Activated naive CD8-positive, alpha-beta T cell treated with anti-CD3 and anti-CD28 coated beads for 36 hours (primary cell): ENCODE measurements around the gene REG1A. TPM values are rescaled to one million over a fixed set of nuclear protein-coding genes. Genes with fewer than 3 reads are reported as not detected.

Source experiments
- DNase-seq: peaks from one replicate; pipeline ENCODE4 v3.0.0; 2021
- H3K27ac Mint-ChIP-seq: one replicate; pipeline ENCODE4 v1.8.0; 2022; ENCODE audit warnings: mild to moderate bottlenecking, moderate library complexity, mixed read lengths
- H3K27me3 Mint-ChIP-seq: one replicate; pipeline ENCODE4 v1.8.0; 2022; ENCODE audit warnings: mild to moderate bottlenecking, mixed read lengths
- H3K36me3 Mint-ChIP-seq: one replicate; pipeline ENCODE4 v1.8.0; 2021; ENCODE audit warnings: mild to moderate bottlenecking, mixed read lengths
- H3K4me1 Mint-ChIP-seq: one replicate; pipeline ENCODE4 v1.8.0; 2021; ENCODE audit warnings: mixed read lengths
- H3K4me3 Mint-ChIP-seq: one replicate; pipeline ENCODE4 v1.8.0; 2022; ENCODE audit warnings: mild to moderate bottlenecking, moderate library complexity, mixed read lengths
- H3K9me3 Mint-ChIP-seq: one replicate; pipeline ENCODE4 v1.8.0; 2022; ENCODE audit warnings: mixed read lengths
- total RNA-seq, 2 experiments: library from RNA; stranded (reverse); gene quantifications; one replicate each; pipeline ENCODE4 v1.2.3, GENCODE V29; 2021

REG1A gene, protein sequence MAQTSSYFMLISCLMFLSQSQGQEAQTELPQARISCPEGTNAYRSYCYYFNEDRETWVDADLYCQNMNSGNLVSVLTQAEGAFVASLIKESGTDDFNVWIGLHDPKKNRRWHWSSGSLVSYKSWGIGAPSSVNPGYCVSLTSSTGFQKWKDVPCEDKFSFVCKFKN
- not detected for total RNA-seq

DNA sequence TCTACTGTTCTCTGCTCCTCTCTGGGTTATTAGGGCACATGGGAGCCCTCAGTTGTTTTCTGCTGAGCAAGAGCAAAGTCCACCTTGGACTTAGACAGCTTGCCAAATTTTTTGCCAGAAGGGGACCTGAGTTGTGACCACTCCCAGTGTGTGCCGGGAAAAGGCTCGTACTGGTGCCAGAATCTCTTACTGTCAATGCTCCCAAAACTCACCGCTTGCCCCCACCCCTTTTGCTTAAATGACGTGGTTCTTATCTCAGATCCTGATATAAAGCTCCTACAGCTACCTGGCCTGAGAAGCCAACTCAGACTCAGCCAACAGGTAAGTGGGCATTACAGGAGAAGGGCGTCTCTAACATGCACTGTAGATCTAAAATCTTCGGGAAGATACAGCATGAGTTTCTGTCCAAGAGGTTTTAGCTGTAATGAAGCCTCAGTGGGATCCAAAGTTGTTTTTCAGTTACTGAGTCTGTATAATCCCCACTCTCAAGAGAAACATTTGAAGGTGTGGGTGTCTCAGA, at the start of gene REG1A:
Gene REG1A (plus strand): TSS at position 295 of the 520 bp plus-strand sequence. CDS start 374 bp downstream, outside the sequence.
- DNase-seq, result no peak
- no peaks in the 10 kb centered on the region for H3K36me3 Mint-ChIP-seq
- peaks cover 6% of the 10 kb centered on the region for H3K9me3 Mint-ChIP-seq
- H3K4me1 Mint-ChIP-seq, result no peaks in the 10 kb centered on the region
- no peak within 1 kb of the TSS for H3K27ac Mint-ChIP-seq
- no peaks in the 10 kb centered on the region for H3K27me3 Mint-ChIP-seq
- no peak within 1 kb of the TSS for H3K4me3 Mint-ChIP-seq

DNA sequence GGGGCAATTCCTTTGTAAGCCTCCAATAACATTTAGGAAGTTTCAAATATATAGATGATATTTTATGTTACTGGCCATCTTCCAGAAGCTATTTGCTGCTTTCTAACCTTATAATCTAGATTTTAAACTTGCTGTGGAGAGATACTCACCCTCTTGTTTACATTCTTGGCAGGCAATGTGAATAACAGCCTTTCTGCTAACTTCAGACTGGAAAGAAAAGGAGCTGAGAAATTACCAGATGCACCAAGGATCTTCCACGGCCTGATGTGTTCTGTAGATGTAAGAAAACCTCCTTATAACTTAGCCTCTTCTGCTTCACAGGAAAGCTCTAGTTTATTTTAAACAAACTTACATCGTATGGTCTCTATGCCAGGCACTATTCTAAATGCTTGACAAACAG, 49.2 kb upstream of the REG1A start:
- no peak overlapping the region for H3K4me3 Mint-ChIP-seq
- no peaks in the 10 kb centered on the region for H3K27me3 Mint-ChIP-seq
- no peaks in the 10 kb centered on the region for H3K36me3 Mint-ChIP-seq
- DNase-seq, result no peak
- H3K27ac Mint-ChIP-seq, result no peak overlapping the region
- peaks cover 3% of the 10 kb centered on the region for H3K9me3 Mint-ChIP-seq
- H3K4me1 Mint-ChIP-seq, result no peaks in the 10 kb centered on the region

DNA sequence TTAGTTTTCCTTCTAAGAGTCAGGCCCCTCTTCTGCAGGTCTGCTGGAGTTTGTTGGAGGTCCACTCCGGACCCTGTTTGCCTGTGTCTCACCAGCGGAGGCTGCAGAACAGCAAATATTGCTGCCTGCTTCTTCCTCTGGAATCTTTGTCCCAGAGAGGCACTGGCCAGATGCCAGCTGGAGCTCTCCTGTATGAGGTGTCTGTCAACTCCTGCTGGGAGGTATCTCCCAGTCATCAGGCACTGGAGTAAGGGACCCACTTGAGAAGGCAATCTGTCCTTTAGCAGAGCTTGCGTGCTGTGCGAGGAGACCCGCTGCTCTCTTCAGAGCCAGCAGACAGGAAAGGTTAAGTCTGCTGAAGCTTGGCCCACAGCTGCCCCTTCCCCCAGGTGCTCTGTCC, 37.3 kb upstream of the REG1A start:
- Mint-ChIP-seq H3K4me3 (no peak overlapping the region), H3K4me1 (no peaks in the 10 kb centered on the region), H3K27ac (no peak overlapping the region), H3K36me3 (no peaks in the 10 kb centered on the region), H3K27me3 (no peaks in the 10 kb centered on the region), H3K9me3 (peaks cover 14% of the 10 kb centered on the region)
- no peak for DNase-seq

DNA sequence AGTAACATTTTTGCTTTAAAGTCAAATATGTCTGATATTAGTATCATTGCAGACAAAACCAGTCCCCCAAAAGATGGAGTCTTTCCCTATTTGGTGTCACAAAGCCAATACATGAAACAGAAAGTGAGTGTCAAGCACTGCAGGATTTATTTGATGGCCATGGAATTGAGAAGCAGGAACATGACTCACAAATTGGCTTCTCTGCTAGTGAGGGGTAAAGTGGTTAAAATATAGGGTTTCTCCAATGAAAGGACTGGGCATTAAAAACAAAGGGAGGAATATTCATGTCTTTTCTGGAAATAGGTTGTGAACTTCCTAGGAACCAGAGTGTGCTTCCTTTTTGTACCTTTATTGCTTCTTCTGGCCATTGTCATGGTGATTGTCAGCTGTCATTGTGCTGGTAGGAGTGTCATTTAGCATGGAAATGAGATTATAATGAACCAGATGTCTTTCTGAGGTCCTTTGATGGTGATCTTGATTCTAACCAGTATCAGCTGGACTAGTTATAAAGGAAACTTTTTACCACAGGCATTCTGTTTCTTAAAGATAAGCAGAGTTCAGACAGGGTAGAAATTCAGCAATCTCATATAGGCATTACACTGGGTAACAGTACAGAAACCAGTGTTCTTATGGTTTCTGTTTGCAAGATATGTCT, 36.6 kb upstream of the REG1A start:
- H3K36me3 Mint-ChIP-seq, result no peaks in the 10 kb centered on the region
- no peak overlapping the region for H3K4me3 Mint-ChIP-seq
- no peaks in the 10 kb centered on the region for H3K27me3 Mint-ChIP-seq
- no peak overlapping the region for H3K27ac Mint-ChIP-seq
- peaks cover 8% of the 10 kb centered on the region for H3K9me3 Mint-ChIP-seq
- DNase-seq, result no peak
- H3K4me1 Mint-ChIP-seq, result no peaks in the 10 kb centered on the region

DNA sequence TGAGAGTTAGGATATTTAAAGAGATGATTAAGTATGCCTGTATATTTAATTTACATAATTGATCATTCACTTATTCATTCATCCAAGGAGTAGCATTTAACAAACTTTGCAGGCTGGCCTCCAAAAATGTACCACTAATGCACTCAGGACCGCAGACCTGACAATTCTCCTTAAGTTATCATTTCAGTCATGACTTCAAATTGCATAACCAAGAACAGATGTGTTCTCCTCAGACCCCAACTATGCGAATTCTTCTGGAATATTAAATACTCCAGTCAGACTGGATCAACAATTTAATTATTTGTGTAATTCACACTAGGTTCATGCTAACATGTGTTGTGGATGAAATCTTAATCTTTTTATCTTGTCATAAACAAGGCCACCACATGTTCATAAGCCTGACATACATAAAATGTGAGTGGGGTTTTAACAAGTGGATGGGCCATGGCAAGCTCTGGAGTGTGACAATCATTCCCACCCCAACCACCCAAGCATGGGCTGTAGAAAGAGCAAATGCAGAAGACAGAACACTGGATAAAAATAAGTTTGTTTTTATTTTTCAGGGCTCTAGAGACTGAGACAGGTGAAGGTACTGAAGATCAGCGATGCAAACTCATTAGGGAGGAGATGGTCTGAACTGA, 35.7 kb upstream of the REG1A start:
- no peak overlapping the region for H3K27ac Mint-ChIP-seq
- H3K9me3 Mint-ChIP-seq, result peaks cover 4% of the 10 kb centered on the region
- H3K36me3 Mint-ChIP-seq, result no peaks in the 10 kb centered on the region
- no peak overlapping the region for H3K4me3 Mint-ChIP-seq
- H3K4me1 Mint-ChIP-seq, result no peaks in the 10 kb centered on the region
- DNase-seq, result no peak
- no peaks in the 10 kb centered on the region for H3K27me3 Mint-ChIP-seq

DNA sequence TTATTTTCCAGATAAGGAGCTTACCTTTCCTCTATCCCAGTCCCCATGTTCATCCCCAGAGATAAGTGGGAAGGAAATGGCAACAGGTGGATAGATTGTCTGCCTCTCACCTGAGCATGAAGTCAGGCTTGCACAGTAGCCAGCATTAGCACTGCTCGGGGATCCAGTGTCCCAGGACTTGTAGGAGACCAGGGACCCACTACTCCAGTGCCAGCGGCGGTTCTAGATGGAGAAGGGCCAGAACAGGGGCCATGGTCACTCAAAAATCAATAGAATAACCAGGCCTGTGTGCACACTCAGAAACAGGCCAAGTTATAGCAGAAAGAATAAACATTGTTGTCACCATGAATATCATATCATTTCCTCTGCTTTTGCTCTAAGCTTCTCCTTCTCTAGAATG, 34.9 kb upstream of the REG1A start:
- Mint-ChIP-seq H3K27me3 (no peaks in the 10 kb centered on the region), H3K9me3 (peaks cover 3% of the 10 kb centered on the region), H3K27ac (no peak overlapping the region), H3K36me3 (no peaks in the 10 kb centered on the region), H3K4me1 (no peaks in the 10 kb centered on the region), H3K4me3 (no peak overlapping the region)
- no peak for DNase-seq

DNA sequence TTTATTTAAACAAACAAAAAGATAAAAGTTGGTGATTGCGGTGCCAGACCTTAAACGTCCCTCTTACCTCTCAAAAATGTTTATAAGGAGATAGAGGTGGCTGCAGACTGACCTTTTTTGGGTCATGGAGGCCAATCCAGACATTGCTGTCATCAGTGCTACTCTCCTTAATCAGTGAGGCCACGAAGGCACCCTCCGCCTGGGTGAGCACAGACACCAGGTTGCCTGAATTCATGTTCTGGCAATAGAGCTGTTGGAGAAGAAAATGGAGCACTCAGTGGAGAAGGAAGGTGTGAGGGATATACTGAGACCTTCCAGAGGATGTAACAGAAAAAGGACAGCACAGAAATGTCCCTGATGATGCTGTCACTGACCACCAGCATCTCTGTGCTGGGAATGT, 34.0 kb upstream of the REG1A start:
- Mint-ChIP-seq H3K4me3 (no peak overlapping the region), H3K27ac (no peak overlapping the region), H3K27me3 (no peaks in the 10 kb centered on the region), H3K9me3 (no peaks in the 10 kb centered on the region), H3K36me3 (no peaks in the 10 kb centered on the region), H3K4me1 (no peaks in the 10 kb centered on the region)
- no peak for DNase-seq

DNA sequence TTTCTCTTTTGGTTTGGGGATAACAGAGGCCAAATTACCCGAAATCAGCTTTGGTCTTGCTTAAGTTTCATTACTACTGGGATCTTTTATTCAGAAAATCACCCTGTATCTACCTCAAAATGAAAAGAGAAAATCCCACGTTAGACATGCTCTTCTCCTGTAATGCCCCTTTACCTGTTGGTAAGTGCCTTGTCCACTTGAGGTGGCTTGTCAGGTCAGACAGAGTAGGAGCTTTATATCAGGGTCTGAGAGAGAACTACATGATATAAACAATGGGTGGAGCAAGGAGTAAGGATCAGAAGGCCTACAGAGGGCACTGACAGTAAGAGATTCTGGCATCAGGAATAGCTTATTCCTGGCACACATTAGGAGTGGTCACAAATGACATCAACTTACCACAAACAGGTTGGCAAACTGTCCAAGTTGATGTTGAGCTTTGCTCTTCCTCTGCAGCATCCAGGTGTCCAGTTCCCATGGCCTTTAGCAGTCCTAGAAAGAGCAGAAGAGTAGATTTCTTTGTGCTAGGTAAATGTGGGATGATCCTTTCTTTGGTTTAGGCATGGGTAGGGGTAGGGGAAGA, 32.4 kb upstream of the REG1A start, which contains the start of gene REG1B:
Gene REG1B (minus strand): TSS at position 209 of the 580 bp plus-strand sequence. CDS start 381 bp downstream, outside the sequence.
- Mint-ChIP-seq H3K27me3 (no peaks in the 10 kb centered on the region), H3K36me3 (no peaks in the 10 kb centered on the region), H3K27ac (no peak within 1 kb of the TSS), H3K4me3 (no peak within 1 kb of the TSS), H3K9me3 (no peaks in the 10 kb centered on the region), H3K4me1 (no peaks in the 10 kb centered on the region)
- no peak for DNase-seq

DNA sequence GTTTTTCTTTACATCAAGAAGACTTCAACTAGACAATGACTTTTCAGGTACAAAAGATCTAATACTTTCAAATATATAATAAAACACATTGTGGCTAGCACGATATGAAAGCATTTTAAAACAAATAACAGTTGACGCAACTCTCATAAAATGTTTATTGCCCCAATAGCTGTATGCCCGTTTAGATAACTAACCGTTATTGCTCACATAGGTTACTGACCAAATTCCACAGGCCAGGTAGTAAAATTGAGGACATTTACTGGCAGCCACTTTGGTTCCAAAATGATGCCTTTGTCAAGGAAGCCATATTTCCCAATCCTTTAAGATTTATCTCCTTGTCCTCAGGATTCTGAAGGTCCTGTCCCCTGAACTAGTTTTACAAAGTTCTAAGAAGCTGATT, 29.6 kb upstream of the REG1A start:
- no peaks in the 10 kb centered on the region for H3K27me3 Mint-ChIP-seq
- no peak overlapping the region for H3K27ac Mint-ChIP-seq
- no peak for DNase-seq
- no peak overlapping the region for H3K4me3 Mint-ChIP-seq
- no peaks in the 10 kb centered on the region for H3K36me3 Mint-ChIP-seq
- no peaks in the 10 kb centered on the region for H3K4me1 Mint-ChIP-seq
- no peaks in the 10 kb centered on the region for H3K9me3 Mint-ChIP-seq

DNA sequence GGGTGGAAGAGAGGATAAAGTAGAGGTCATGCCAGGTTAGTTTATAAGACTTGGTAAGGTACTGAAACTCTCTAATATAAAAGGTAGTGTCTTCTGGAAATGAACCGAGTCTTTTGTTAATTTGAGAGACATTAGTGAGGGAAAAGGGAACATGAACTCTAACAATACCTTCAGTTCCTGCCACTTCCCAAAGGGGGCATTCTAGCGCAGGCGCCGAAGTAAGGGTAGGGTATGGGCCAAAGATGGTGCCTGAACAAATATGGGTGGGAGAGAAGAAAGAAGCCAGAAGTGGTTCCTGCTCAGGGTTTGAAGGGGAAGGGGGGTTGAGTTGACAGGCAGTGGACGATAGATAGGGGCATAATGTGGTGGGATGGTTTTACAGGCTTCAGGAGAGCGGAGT, 22.4 kb upstream of the REG1A start:
- no peaks in the 10 kb centered on the region for H3K27me3 Mint-ChIP-seq
- H3K36me3 Mint-ChIP-seq, result no peaks in the 10 kb centered on the region
- H3K4me1 Mint-ChIP-seq, result no peaks in the 10 kb centered on the region
- no peak overlapping the region for H3K4me3 Mint-ChIP-seq
- DNase-seq, result no peak
- no peak overlapping the region for H3K27ac Mint-ChIP-seq
- H3K9me3 Mint-ChIP-seq, result peaks cover 9% of the 10 kb centered on the region

DNA sequence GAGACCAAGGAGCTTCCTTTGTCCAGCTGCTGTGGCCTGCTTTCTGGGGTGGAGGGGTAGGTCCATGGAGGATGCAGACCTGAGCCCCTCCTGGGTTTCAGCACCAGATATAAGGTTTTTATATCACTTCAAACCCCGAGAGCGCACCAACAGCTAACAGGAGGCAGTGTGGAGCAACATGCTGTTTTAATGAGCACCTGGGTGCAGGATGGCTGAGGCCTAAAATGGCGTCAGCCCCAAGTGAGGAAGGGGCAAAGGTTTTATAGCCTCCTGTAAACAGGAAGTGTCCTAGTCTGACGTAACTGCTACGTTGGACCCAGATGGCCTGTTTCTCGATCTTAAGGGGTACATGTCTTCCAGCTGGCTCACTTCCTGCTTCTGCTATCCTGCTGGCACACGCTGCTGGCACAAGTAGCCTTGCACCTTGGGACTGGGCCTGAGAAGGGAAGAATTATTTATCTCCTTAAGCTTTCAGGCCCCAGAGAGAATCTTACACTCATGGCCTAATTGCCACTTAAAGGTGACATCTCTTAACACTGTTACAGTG, 21.1 kb upstream of the REG1A start:
- H3K4me3 Mint-ChIP-seq, result no peak overlapping the region
- no peaks in the 10 kb centered on the region for H3K27me3 Mint-ChIP-seq
- no peaks in the 10 kb centered on the region for H3K36me3 Mint-ChIP-seq
- no peak overlapping the region for H3K27ac Mint-ChIP-seq
- DNase-seq, result no peak
- H3K4me1 Mint-ChIP-seq, result no peaks in the 10 kb centered on the region
- peaks cover 9% of the 10 kb centered on the region for H3K9me3 Mint-ChIP-seq

DNA sequence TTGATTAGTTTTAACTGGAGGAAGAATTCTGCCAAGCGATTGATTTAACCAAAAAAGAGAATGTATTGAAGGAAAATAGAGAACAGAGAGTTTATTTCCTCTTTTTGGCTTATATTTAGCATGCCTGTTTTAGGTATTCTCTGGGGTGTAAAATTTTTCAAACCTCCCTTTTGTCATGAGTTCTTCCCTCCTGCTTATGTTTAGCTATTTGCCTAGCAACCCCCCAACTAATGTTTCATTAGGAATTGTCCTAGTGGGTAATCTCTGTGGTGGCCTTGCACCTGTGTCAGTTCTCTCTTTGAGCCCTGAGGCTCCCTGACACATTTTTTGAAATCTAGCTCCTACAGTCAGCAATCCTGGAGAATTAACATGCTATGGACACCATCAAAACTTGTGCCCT, 20.0 kb upstream of the REG1A start:
- Mint-ChIP-seq H3K27ac (no peak overlapping the region), H3K27me3 (no peaks in the 10 kb centered on the region), H3K4me1 (no peaks in the 10 kb centered on the region), H3K9me3 (peaks cover 9% of the 10 kb centered on the region), H3K36me3 (no peaks in the 10 kb centered on the region), H3K4me3 (no peak overlapping the region)
- DNase-seq, result no peak

DNA sequence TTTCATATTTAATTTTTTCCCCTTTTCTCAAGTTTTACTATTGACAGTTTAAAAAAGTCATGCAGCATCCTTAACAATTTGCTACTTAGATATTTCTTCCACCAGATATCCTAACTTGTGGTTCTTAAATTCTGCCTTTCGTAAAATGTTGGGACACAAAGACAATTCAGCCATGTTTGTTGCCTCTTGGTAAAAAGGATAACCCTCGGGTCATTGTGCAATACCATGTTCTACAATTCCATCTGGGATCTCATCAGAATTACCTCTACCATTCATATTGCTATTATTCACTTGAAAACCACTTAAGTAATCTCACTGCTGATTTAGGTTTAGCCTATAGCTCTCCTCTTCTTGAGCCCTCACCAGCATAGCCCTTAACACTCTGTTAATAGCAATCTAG, 19.3 kb upstream of the REG1A start:
- no peaks in the 10 kb centered on the region for H3K4me1 Mint-ChIP-seq
- no peak overlapping the region for H3K27ac Mint-ChIP-seq
- peaks cover 9% of the 10 kb centered on the region for H3K9me3 Mint-ChIP-seq
- no peaks in the 10 kb centered on the region for H3K27me3 Mint-ChIP-seq
- no peaks in the 10 kb centered on the region for H3K36me3 Mint-ChIP-seq
- no peak overlapping the region for H3K4me3 Mint-ChIP-seq
- no peak for DNase-seq

DNA sequence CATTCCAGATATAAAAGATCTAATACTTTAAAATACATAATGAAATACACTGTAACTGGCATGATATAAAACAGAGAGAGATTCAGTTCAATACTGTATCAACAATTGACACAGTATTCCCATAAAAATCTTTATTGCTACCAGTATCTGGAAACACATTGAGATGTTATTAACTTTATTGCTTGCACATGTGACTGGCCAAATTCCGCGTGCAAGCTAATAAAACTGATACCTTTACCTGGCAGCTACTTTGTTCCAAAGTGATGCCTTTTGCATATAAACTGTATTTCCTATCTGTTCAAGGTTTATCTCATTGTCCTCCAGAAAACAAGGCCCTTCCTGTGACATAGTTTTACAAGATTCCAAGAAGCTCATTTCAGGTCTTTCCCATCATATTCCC, 17.1 kb upstream of the REG1A start:
- Mint-ChIP-seq H3K9me3 (peaks cover 4% of the 10 kb centered on the region), H3K36me3 (no peaks in the 10 kb centered on the region), H3K4me3 (no peak overlapping the region), H3K27ac (no peak overlapping the region), H3K27me3 (no peaks in the 10 kb centered on the region), H3K4me1 (no peaks in the 10 kb centered on the region)
- no peak for DNase-seq

DNA sequence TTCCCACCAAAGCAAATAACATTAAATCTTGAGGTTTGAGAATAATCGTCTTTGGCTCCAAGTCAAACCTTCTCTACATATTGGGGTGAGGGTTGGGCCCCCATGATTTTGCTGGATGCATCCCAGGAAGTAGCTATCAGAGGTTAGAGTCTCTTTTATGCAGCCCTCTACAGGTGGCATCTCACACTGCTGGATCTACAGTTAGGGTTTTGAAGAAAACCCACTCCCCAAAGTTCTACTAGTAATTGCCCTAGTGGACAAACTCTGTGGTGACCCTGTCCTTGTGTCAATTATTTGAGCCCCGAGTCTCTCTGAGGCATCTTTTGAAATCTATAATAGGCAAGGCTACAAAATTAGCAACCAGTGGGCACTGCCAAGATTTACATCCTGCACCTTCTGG, 15.0 kb upstream of the REG1A start:
- Mint-ChIP-seq H3K27ac (no peak overlapping the region), H3K4me1 (no peaks in the 10 kb centered on the region), H3K9me3 (peaks cover 3% of the 10 kb centered on the region), H3K36me3 (no peaks in the 10 kb centered on the region), H3K27me3 (no peaks in the 10 kb centered on the region), H3K4me3 (no peak overlapping the region)
- no peak for DNase-seq
